GM12875 (cell line): ENCODE results near the gene NPAS2.

ENCODE experiments used
- H3K4me3 ChIP-seq: one replicate; pipeline ENCODE4 v1.5.1; 2011; ENCODE audit warnings: low read depth, low read length, control low read depth
- CTCF ChIP-seq: IDR thresholded peaks from 2 replicates; pipeline ENCODE4 v1.5.1; 2011; ENCODE audit warnings: low read depth, mild to moderate bottlenecking, control low read depth, inconsistent platforms, low read length, moderate library complexity, borderline replicate concordance; ENCODE audit not compliant: insufficient read depth

Gene NPAS2

GRCh38 chr2:100793982-100794381 is 26.0 kb upstream of the NPAS2 start:
- H3K4me3 ChIP-seq: no peak overlapping the region
- TF ChIP-seq CTCF: no peak

GRCh38 chr2:100796499-100797100 is 23.3 kb upstream of the NPAS2 start:
- no peak overlapping the region for H3K4me3 ChIP-seq
- no peak for TF ChIP-seq CTCF

GRCh38 chr2:100799686-100800085 is 20.3 kb upstream of the NPAS2 start:
- no peak for TF ChIP-seq CTCF
- H3K4me3 ChIP-seq: no peak overlapping the region

- TF ChIP-seq CTCF: no peak
These were observed 19.0 kb upstream of the NPAS2 start for GRCh38 chr2:100800915-100801314.

GRCh38 chr2:100801402-100801801 is 18.5 kb upstream of the NPAS2 start:
- H3K4me3 ChIP-seq: no peak overlapping the region
- TF ChIP-seq CTCF: no peak

More at GRCh38 chr2:100800915-100801314, 19.0 kb upstream of the NPAS2 start:
- no peak overlapping the region for H3K4me3 ChIP-seq

GRCh38 chr2:100802066-100802465 is 17.9 kb upstream of the NPAS2 start:
- no peak overlapping the region for H3K4me3 ChIP-seq
- TF ChIP-seq CTCF: no peak

- no peak for TF ChIP-seq CTCF
- H3K4me3 ChIP-seq: no peak overlapping the region
These were observed 16.6 kb upstream of the NPAS2 start for GRCh38 chr2:100803334-100803733.
